ENCODE results near the gene FOXF2. TPM values are rescaled to one million over a fixed set of nuclear protein-coding genes. Genes with fewer than 3 reads are reported as not detected.
"Not testable (repeated sequence)": the region's sequence is repeated elsewhere in the genome, so short reads cannot be mapped to it uniquely, and the experiment has no call there.

Gene FOXF2
- total RNA-seq, 2 donors from 2014 or later = 0.11 TPM; not detected in 1

GRCh38 chr6:1351381-1352008 lies 37.9 kb upstream of the FOXF2 start:
- H3K9me3 ChIP-seq (ENCODE audit: control insufficient read depth, low read length) = peaks cover 35% of the 10 kb centered on the region
- no peaks in the 10 kb centered on the region for H3K27me3 ChIP-seq (ENCODE audit: control insufficient read depth, insufficient read depth, low read length, poor library complexity, severe bottlenecking)
- no peak overlapping the region for H3K9ac ChIP-seq (ENCODE audit: extremely low read depth, low read length, poor library complexity, severe bottlenecking)
- peaks cover 3% of the 10 kb centered on the region for H3K4me1 Mint-ChIP-seq
- no peak overlapping the region for H3K4me3 Mint-ChIP-seq
- 81% methylated on average over 2 of the region's 2 CpGs; no CpG with 5 or more reads in 1 of the 2 experiments for WGBS, 2 experiments (ENCODE audit: insufficient coverage in 1 of 2, insufficient read length in 1 of 2)
- DNase-seq = no peak
- peaks cover 33% of the 10 kb centered on the region for H3K9me3 Mint-ChIP-seq
- no peak overlapping the region for H3K27ac Mint-ChIP-seq
- H3K27ac ChIP-seq (ENCODE audit: low read depth, low read length) = no peak overlapping the region
- peak overlapping the region; percentile 32 for H3K4me3 ChIP-seq (ENCODE audit: low read length)
- H3K36me3 ChIP-seq (ENCODE audit: control insufficient read depth, insufficient read depth, low read length) = no peaks in the 10 kb centered on the region
- no peaks in the 10 kb centered on the region for H3K4me1 ChIP-seq (ENCODE audit: control insufficient read depth, insufficient read depth, low read length)
- H3K36me3 Mint-ChIP-seq (ENCODE audit: low read depth) = peaks cover 4% of the 10 kb centered on the region
- TF ChIP-seq CTCF (conservative IDR thresholded peaks at IDR 0.05) = no peak
- peaks cover 3% of the 10 kb centered on the region for H3K27me3 Mint-ChIP-seq (ENCODE audit: insufficient read depth)

GRCh38 chr6:1355068-1355467 lies 34.3 kb upstream of the FOXF2 start:
- H3K27me3 Mint-ChIP-seq (ENCODE audit: insufficient read depth); H3K4me3 Mint-ChIP-seq; H3K27ac Mint-ChIP-seq; H3K27ac ChIP-seq (ENCODE audit: low read depth, low read length); H3K27me3 ChIP-seq (ENCODE audit: control insufficient read depth, insufficient read depth, low read length, poor library complexity, severe bottlenecking); H3K4me1 ChIP-seq (ENCODE audit: control insufficient read depth, insufficient read depth, low read length); H3K4me3 ChIP-seq (ENCODE audit: low read length); H3K4me1 Mint-ChIP-seq; H3K36me3 ChIP-seq (ENCODE audit: control insufficient read depth, insufficient read depth, low read length); DNase-seq; H3K36me3 Mint-ChIP-seq (ENCODE audit: low read depth); H3K9ac ChIP-seq (ENCODE audit: extremely low read depth, low read length, poor library complexity, severe bottlenecking): not testable (repeated sequence)
- peaks cover 34% of the 10 kb centered on the region for H3K9me3 Mint-ChIP-seq
- H3K9me3 ChIP-seq (ENCODE audit: control insufficient read depth, low read length) = peaks cover 34% of the 10 kb centered on the region

DNA sequence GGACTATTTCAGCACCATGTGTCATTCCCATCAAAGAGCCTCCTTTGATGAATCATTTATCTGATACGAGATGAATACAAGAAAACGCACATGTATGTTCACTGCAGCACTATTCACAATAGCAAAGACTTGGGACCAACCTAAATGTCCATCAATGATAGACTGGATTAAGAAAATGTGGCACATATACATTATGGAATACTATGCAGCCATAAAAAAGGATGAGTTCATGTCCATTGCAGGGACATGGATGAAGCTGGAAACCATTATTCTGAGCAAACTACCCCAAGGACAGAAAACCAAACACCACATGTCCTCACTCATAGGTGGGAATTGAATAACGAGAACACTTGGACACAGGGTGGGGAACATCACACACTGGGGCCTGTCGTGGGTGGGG lies 27.7 kb upstream of the FOXF2 start:
- not testable (repeated sequence) for H3K4me1 ChIP-seq (ENCODE audit: control insufficient read depth, insufficient read depth, low read length); H3K4me3 Mint-ChIP-seq; H3K36me3 Mint-ChIP-seq (ENCODE audit: low read depth); H3K9ac ChIP-seq (ENCODE audit: extremely low read depth, low read length, poor library complexity, severe bottlenecking); H3K27ac ChIP-seq (ENCODE audit: low read depth, low read length); H3K9me3 ChIP-seq (ENCODE audit: control insufficient read depth, low read length); DNase-seq; H3K27ac Mint-ChIP-seq; H3K4me3 ChIP-seq (ENCODE audit: low read length); H3K4me1 Mint-ChIP-seq; H3K27me3 ChIP-seq (ENCODE audit: control insufficient read depth, insufficient read depth, low read length, poor library complexity, severe bottlenecking); H3K9me3 Mint-ChIP-seq; H3K36me3 ChIP-seq (ENCODE audit: control insufficient read depth, insufficient read depth, low read length)
- WGBS, 2 experiments (ENCODE audit: insufficient coverage in 1 of 2, insufficient read length in 1 of 2) = 84% methylated on average over 2 of the region's 4 CpGs; no CpG with 5 or more reads in 1 of the 2 experiments
- peaks cover 14% of the 10 kb centered on the region for H3K27me3 Mint-ChIP-seq (ENCODE audit: insufficient read depth)

DNA sequence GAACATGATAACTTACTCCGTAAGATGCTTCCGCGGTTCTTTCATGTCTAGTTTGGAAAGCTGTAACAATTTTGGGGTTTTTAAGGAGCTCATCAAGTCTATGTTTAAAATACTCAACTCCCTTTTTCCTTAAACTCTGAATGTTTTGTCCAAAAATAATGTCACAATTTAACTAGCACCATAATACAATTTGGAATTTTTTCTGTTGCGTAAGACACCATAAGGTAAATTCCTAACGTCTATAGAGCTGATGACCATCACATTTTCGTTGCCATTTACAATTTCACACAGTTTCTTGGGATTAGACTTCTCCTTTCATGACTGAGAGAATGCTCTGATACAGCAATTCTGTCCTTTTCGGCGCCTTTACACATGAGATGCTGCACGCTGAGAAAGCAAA lies 26.7 kb upstream of the FOXF2 start:
- Histone ChIP-seq H3K36me3 (ENCODE audit: control insufficient read depth, insufficient read depth, low read length) (no peaks in the 10 kb centered on the region), H3K27me3 (ENCODE audit: control insufficient read depth, insufficient read depth, low read length, poor library complexity, severe bottlenecking) (peaks cover 5% of the 10 kb centered on the region), H3K27ac (ENCODE audit: low read depth, low read length) (no peak overlapping the region), H3K9me3 (ENCODE audit: control insufficient read depth, low read length) (no peaks in the 10 kb centered on the region), H3K4me1 (ENCODE audit: control insufficient read depth, insufficient read depth, low read length) (no peaks in the 10 kb centered on the region), H3K4me3 (ENCODE audit: low read length) (no peak overlapping the region), H3K9ac (ENCODE audit: extremely low read depth, low read length, poor library complexity, severe bottlenecking) (no peak overlapping the region)
- Mint-ChIP-seq H3K36me3 (ENCODE audit: low read depth) (no peaks in the 10 kb centered on the region), H3K9me3 (peaks cover 4% of the 10 kb centered on the region), H3K27ac (no peak overlapping the region), H3K4me3 (no peak overlapping the region), H3K27me3 (ENCODE audit: insufficient read depth) (peaks cover 19% of the 10 kb centered on the region), H3K4me1 (peaks cover 6% of the 10 kb centered on the region)
- TF ChIP-seq CTCF (conservative IDR thresholded peaks at IDR 0.05) = no peak
- 92 to 96% methylated on average over 6 to 9 of the region's 9 CpGs for WGBS, 2 experiments (ENCODE audit: insufficient coverage in 1 of 2, insufficient read length in 1 of 2)
- no peak for DNase-seq
